Natural killer cell (primary cell): Measurements from ENCODE around the gene ACTG1. TPM values are rescaled to one million over a fixed set of nuclear protein-coding genes. Genes with fewer than 3 reads are reported as not detected.

Experiments used
- ATAC-seq, 3 donors: fragments of 150-1000 bp in 2 of 3; fragments of 200-7000 bp in 1 of 3; cut with Tn5 transposase; 1 replicate in 1 of 3; 2 replicates in 2 of 3; pipeline ENCODE4 v1.10.0; 2021; ENCODE audit warnings: mild to moderate bottlenecking in 2 of 3, moderate library complexity in 2 of 3
- DNase-seq, 2 donors: peaks; one replicate each; pipeline versions ENCODE4 v3.0.0 to v3.0.0-alpha.2; 2013 to 2021; ENCODE audit warnings: mixed read lengths in 1 of 2
- H3K27ac ChIP-seq: one replicate; pipeline ENCODE4 v1.5.1; 2013; ENCODE audit warnings: mild to moderate bottlenecking, low read length
- H3K27me3 ChIP-seq: one replicate; pipeline ENCODE4 v1.6.1; 2013; ENCODE audit warnings: low read length; ENCODE audit not compliant: control insufficient read depth, insufficient read depth
- H3K36me3 ChIP-seq: one replicate; pipeline ENCODE4 v1.6.1; 2013; ENCODE audit warnings: low read length; ENCODE audit not compliant: control insufficient read depth, insufficient read depth
- H3K4me1 ChIP-seq: one replicate; pipeline ENCODE4 v1.6.1; 2013; ENCODE audit warnings: low read length; ENCODE audit not compliant: control insufficient read depth, insufficient read depth
- H3K4me3 ChIP-seq: one replicate; pipeline ENCODE4 v1.5.1; 2013; ENCODE audit warnings: low read length
- H3K9me3 ChIP-seq: one replicate; pipeline ENCODE4 v1.6.1; 2013; ENCODE audit warnings: low read length; ENCODE audit not compliant: control insufficient read depth, insufficient read depth
- H3K27ac Mint-ChIP-seq, 2 donors: one replicate each; pipeline ENCODE4 v1.8.0; 2022; ENCODE audit warnings: mild to moderate bottlenecking in 2 of 2, mixed read lengths in 2 of 2, moderate library complexity in 1 of 2
- H3K27me3 Mint-ChIP-seq, 2 donors: one replicate each; pipeline ENCODE4 v1.8.0; 2022; ENCODE audit warnings: low read depth in 2 of 2, mixed read lengths in 2 of 2
- H3K36me3 Mint-ChIP-seq: one replicate; pipeline ENCODE4 v1.8.0; 2022; ENCODE audit warnings: mixed read lengths
- H3K4me1 Mint-ChIP-seq, 2 donors: one replicate each; pipeline ENCODE4 v1.8.0; 2022; ENCODE audit warnings: mixed read lengths in 2 of 2
- H3K4me3 Mint-ChIP-seq: one replicate; pipeline ENCODE4 v1.8.0; 2022; ENCODE audit warnings: mild to moderate bottlenecking, moderate library complexity, mixed read lengths
- H3K9me3 Mint-ChIP-seq, 2 donors: one replicate each; pipeline ENCODE4 v1.8.0; 2022; ENCODE audit warnings: mixed read lengths in 2 of 2
- CTCF ChIP-seq: fragments of 200-600 bp; IDR thresholded peaks from one replicate; pipeline ENCODE4 v1.8.0; 2022; ENCODE audit warnings: antibody characterized with exemption
- WGBS: methylation state at CpG from one replicate; pipeline ENCODE4 v1.1.7; 2013; ENCODE audit warnings: missing lambda C conversion rate; ENCODE audit not compliant: insufficient coverage; 5-methylcytosine and 5-hydroxymethylcytosine counted together
- intact Hi-C: fragments of 100-400 bp; cut with micrococcal nuclease; formaldehyde crosslinking; loops from one replicate; pipeline ENCODE4 v1.14.2; 2022
- total RNA-seq, 4 donors: library from RNA; stranded (reverse); fragments of 120-200 nt in 1 of 4; gene quantifications; one replicate each; pipeline versions ENCODE4 v1.2.3 to v1.2.4, GENCODE V29; 2013 to 2022

ACTG1 gene
- total RNA-seq, 3 donors from 2014 or later (not counting 1 experiment from before 2014, with no cell fraction given), result 1,401 to 1,901 (median 1,735) TPM

GRCh38 chr17:81524039-81524864 is 11.7 kb upstream of the ACTG1 start:
- no peak overlapping the region for H3K27ac ChIP-seq
- peaks cover 12% of the 10 kb centered on the region for H3K27me3 ChIP-seq
- ATAC-seq, result no peak
- Mint-ChIP-seq H3K36me3 (no peaks in the 10 kb centered on the region), H3K9me3 (no peaks in the 10 kb centered on the region), H3K27me3 (peaks cover 0 to 2% of the 10 kb centered on the region in 2 donors), H3K4me3 (no peak overlapping the region), H3K4me1 (no peaks in the 10 kb centered on the region), H3K27ac (no peak overlapping the region)
- peaks cover 15% of the 10 kb centered on the region for H3K4me1 ChIP-seq
- no peak overlapping the region for H3K4me3 ChIP-seq
- TF ChIP-seq CTCF, result no peak
- 78% methylated on average over 18 of the region's 18 CpGs for WGBS
- no peaks in the 10 kb centered on the region for H3K36me3 ChIP-seq
- intact Hi-C loops, result no loop called here
- no peak for DNase-seq
- no peaks in the 10 kb centered on the region for H3K9me3 ChIP-seq

GRCh38 chr17:81523402-81524038 is 10.9 kb upstream of the ACTG1 start:
- no peaks in the 10 kb centered on the region for H3K36me3 ChIP-seq
- Mint-ChIP-seq H3K36me3 (no peaks in the 10 kb centered on the region), H3K4me1 (peaks cover 0 to 1% of the 10 kb centered on the region in 2 donors), H3K27me3 (peaks cover 0 to 2% of the 10 kb centered on the region in 2 donors), H3K27ac (no peak overlapping the region), H3K4me3 (no peak overlapping the region), H3K9me3 (no peaks in the 10 kb centered on the region)
- no peak overlapping the region for H3K4me3 ChIP-seq
- H3K4me1 ChIP-seq, result peaks cover 18% of the 10 kb centered on the region
- intact Hi-C loops, result no loop called here
- DNase-seq (no peak), ATAC-seq (no peak)
- no peak overlapping the region for H3K27ac ChIP-seq
- 61% methylated on average over 17 of the region's 17 CpGs for WGBS
- H3K9me3 ChIP-seq, result no peaks in the 10 kb centered on the region
- no peak for TF ChIP-seq CTCF
- peaks cover 12% of the 10 kb centered on the region for H3K27me3 ChIP-seq

DNA sequence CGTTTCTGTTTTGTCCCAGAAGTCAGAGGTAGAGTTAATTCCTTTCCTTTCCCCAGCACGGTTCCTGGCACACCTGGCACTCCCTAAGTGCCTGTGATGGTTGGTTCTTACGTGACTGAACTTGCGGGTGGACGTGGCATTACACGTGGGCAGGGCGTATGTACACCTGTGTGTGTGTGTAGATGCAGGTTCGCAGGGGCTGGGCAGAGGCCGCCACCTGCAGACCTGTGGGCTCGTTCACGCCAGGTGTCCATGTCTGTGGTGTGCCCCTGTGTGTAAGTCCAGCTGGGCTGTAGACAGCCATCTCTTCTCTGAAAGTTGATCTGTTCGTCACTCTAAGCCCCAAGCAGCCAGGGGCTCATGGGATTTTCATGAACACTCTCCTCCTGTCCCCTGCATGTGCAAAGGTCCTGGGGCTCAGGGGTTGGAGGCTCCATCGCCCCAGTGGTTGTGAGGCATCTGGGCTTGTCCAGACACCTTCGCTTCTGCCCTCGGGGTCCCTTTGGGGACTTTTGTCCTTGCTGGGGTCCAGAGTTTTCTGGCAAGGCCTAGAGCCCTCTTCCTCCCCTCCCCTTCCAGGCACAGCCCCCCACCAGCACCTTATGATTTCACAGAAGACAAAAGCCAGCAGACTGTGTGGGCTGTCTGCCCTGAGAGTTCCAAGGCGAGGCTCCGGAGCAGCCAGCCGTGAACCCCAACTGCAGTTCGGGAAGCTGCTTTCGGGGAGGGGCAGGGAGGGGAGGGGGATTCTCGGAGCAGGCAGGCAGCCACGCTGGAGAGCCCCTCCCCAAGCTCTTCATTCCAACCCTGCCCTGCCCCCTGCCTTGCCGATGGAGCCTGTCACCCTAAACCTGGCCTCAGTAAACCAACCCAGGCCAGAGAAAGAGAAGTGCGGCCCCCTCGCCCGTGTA is 10.1 kb upstream of the ACTG1 start:
- Histone ChIP-seq H3K4me1 (peaks cover 26% of the 10 kb centered on the region), H3K4me3 (no peak overlapping the region), H3K36me3 (no peaks in the 10 kb centered on the region), H3K27me3 (peaks cover 12% of the 10 kb centered on the region), H3K9me3 (no peaks in the 10 kb centered on the region), H3K27ac (no peak overlapping the region)
- ATAC-seq, result no peak
- DNase-seq, result no peak
- Mint-ChIP-seq H3K27ac (no peak overlapping the region), H3K36me3 (no peaks in the 10 kb centered on the region), H3K9me3 (no peaks in the 10 kb centered on the region), H3K27me3 (peaks cover 0 to 2% of the 10 kb centered on the region in 2 donors), H3K4me1 (peaks cover 5 to 9% of the 10 kb centered on the region in 2 donors), H3K4me3 (no peak overlapping the region)
- intact Hi-C loops, result no loop called here
- TF ChIP-seq CTCF, result no peak
- WGBS, result 77% methylated on average over 24 of the region's 26 CpGs
